SK-N-SH (cell line): ENCODE data around the gene THEM5. TPM values are rescaled to one million over a fixed set of nuclear protein-coding genes. Genes with fewer than 3 reads are reported as not detected.

Experiments
- CTCF ChIA-PET: fragments of 300-600, 350-600 bp; formaldehyde crosslinking; extraction: SDS; loops from one replicate; lab custom pipeline; 2021; lab: Yijun Ruan, JAX
- POLR2A ChIA-PET: fragments of 350-600 bp; sonication (Branson Sonifier 250); formaldehyde crosslinking; extraction: SDS; loops from one replicate; lab custom pipeline; 2020; ENCODE audit warnings: antibody characterized with exemption, inconsistent platforms; lab: Yijun Ruan, JAX
- DNase-seq: peaks from one replicate; pipeline ENCODE4 v3.0.0; 2012
- H2AFZ ChIP-seq: fragments of 200-600 bp; sonication (generic); 2 replicates; pipeline ENCODE4 v1.8.1; 2016; ENCODE audit warnings: antibody characterized with exemption, mild to moderate bottlenecking, low read depth
- H3F3A ChIP-seq: fragments of 200-600 bp; sonication (generic); replicated peaks from 2 replicates; pipeline ENCODE3; 2016; ENCODE audit warnings: antibody characterized with exemption, mild to moderate bottlenecking; ENCODE audit not compliant: insufficient read depth
- H3K27ac ChIP-seq, 2 experiments: fragments of 200-500 bp in 1 of 2; fragments of 200-600 bp in 1 of 2; sonication (Bioruptor generic) in 1 of 2; sonication (generic), shearing (Covaris generic) in 1 of 2; 2 replicates each; pipeline versions ENCODE4 v1.5.1 to v1.6.1; 2014 to 2016; ENCODE audit warnings: low read depth in 2 of 2, inconsistent platforms in 1 of 2, low read length in 1 of 2, mild to moderate bottlenecking in 1 of 2, mixed read lengths in 1 of 2
- H3K27me3 ChIP-seq: fragments of 200-600 bp; sonication (generic), shearing (Covaris generic); 2 replicates; pipeline ENCODE4 v1.6.1; 2016; ENCODE audit warnings: mixed run types; ENCODE audit not compliant: insufficient read depth
- H3K36me3 ChIP-seq, 2 experiments: fragments of 200-500 bp in 1 of 2; fragments of 200-600 bp in 1 of 2; sonication (Bioruptor generic) in 1 of 2; sonication (generic) in 1 of 2; replicated peaks in 1 of 2; 2 replicates each; pipeline versions ENCODE3 to v1.5.1; 2014 to 2016; ENCODE audit warnings: low read length in 1 of 2, mild to moderate bottlenecking in 1 of 2; ENCODE audit not compliant: insufficient read depth in 2 of 2, control insufficient read depth in 1 of 2
- H3K4me1 ChIP-seq, 2 experiments: fragments of 200-500 bp in 1 of 2; fragments of 200-600 bp in 1 of 2; sonication (Bioruptor generic) in 1 of 2; sonication (generic), shearing (Covaris generic) in 1 of 2; 2 replicates each; pipeline versions ENCODE4 v1.5.1 to v1.6.1; 2014 to 2016; ENCODE audit warnings: low read depth in 1 of 2, low read length in 1 of 2, mixed run types in 1 of 2; ENCODE audit not compliant: insufficient read depth in 2 of 2, control insufficient read depth in 1 of 2
- H3K4me2 ChIP-seq: fragments of 200-600 bp; sonication (generic), shearing (Covaris generic); 2 replicates; pipeline ENCODE4 v1.6.1; 2017; ENCODE audit warnings: mixed run types
- H3K4me3 ChIP-seq, 2 experiments: fragments of 200-500 bp in 1 of 2; fragments of 200-600 bp in 1 of 2; sonication (Bioruptor generic) in 1 of 2; sonication (generic), shearing (Covaris generic) in 1 of 2; 2 replicates each; pipeline versions ENCODE4 v1.5.1 to v1.8.1; 2014 to 2016; ENCODE audit warnings: low read depth in 2 of 2, inconsistent platforms in 1 of 2, low read length in 1 of 2, mild to moderate bottlenecking in 1 of 2, mixed read lengths in 1 of 2, moderate library complexity in 1 of 2
- H3K79me2 ChIP-seq: fragments of 200-600 bp; sonication (generic); 2 replicates; pipeline ENCODE4 v1.8.1; 2017; ENCODE audit warnings: mild to moderate bottlenecking; ENCODE audit not compliant: insufficient read depth
- H3K9ac ChIP-seq: fragments of 200-600 bp; sonication (generic); 2 replicates; pipeline ENCODE4 v1.6.1; 2017; ENCODE audit warnings: mixed run types
- H3K9me2 ChIP-seq: fragments of 200-600 bp; sonication (generic); 2 replicates; pipeline ENCODE4 v1.6.1; 2017; ENCODE audit warnings: mixed run types
- H3K9me3 ChIP-seq: fragments of 200-600 bp; sonication (generic); 2 replicates; pipeline ENCODE4 v1.6.1; 2017; ENCODE audit warnings: mixed run types, mild to moderate bottlenecking, moderate library complexity
- H4K20me1 ChIP-seq: fragments of 200-600 bp; sonication (generic); 2 replicates; pipeline ENCODE4 v1.6.1; 2017; ENCODE audit warnings: mild to moderate bottlenecking, mixed run types; ENCODE audit not compliant: insufficient read depth
- CTCF ChIP-seq: fragments of 200-600 bp; sonication (generic); IDR thresholded peaks from 2 replicates; pipeline ENCODE4 v1.6.1; 2017; ENCODE audit warnings: antibody characterized with exemption, mild to moderate bottlenecking, moderate library complexity
- ELF1 ChIP-seq: IDR thresholded peaks from 2 replicates; pipeline ENCODE4 v1.4.0; 2012
- FOXM1 ChIP-seq: IDR thresholded peaks from 2 replicates; pipeline ENCODE4 v1.4.0; 2012; ENCODE audit warnings: low read depth, mild to moderate bottlenecking
- GABPA ChIP-seq: IDR thresholded peaks from 2 replicates; pipeline ENCODE4 v1.4.0; 2012; ENCODE audit warnings: low read depth, mild to moderate bottlenecking
- GATA2 ChIP-seq: sonication (generic); formaldehyde crosslinking; IDR thresholded peaks from 2 replicates; pipeline ENCODE4 v1.5.0; 2020; ENCODE audit warnings: mild to moderate bottlenecking, missing genetic modification reagents
- JUND ChIP-seq: IDR thresholded peaks from 2 replicates; pipeline ENCODE4 v1.4.0; 2012
- MAX ChIP-seq: IDR thresholded peaks from 2 replicates; pipeline ENCODE4 v1.4.0; 2012; ENCODE audit warnings: low read depth
- MXI1 ChIP-seq: IDR thresholded peaks from 2 replicates; pipeline ENCODE4 v1.6.1; 2012; ENCODE audit warnings: mild to moderate bottlenecking, low read depth, low read length, improper control_type of control experiment
- NRF1 ChIP-seq: IDR thresholded peaks from 2 replicates; pipeline ENCODE4 v1.6.1; 2012; ENCODE audit warnings: low read depth, mild to moderate bottlenecking, low read length
- RAD21 ChIP-seq: IDR thresholded peaks from 2 replicates; pipeline ENCODE4 v1.6.1; 2012; ENCODE audit warnings: mild to moderate bottlenecking, low read length
- REST ChIP-seq: IDR thresholded peaks from 2 replicates; pipeline ENCODE4 v1.6.1; 2012; ENCODE audit warnings: mild to moderate bottlenecking, low read depth, low read length, moderate library complexity
- RXRA ChIP-seq: IDR thresholded peaks from 2 replicates; pipeline ENCODE4 v1.4.0; 2012; ENCODE audit warnings: low read depth, mild to moderate bottlenecking, borderline replicate concordance
- SMC3 ChIP-seq: IDR thresholded peaks from 2 replicates; pipeline ENCODE4 v1.6.1; 2012; ENCODE audit warnings: low read depth, low read length, improper control_type of control experiment
- TCF12 ChIP-seq: IDR thresholded peaks from 2 replicates; pipeline ENCODE4 v1.4.0; 2012
- TEAD4 ChIP-seq: IDR thresholded peaks from 2 replicates; pipeline ENCODE4 v1.4.0; 2012; ENCODE audit warnings: mild to moderate bottlenecking, borderline replicate concordance; ENCODE audit not compliant: insufficient read depth
- USF2 ChIP-seq: fragments of 150-350 bp; IDR thresholded peaks from 2 replicates; pipeline ENCODE4 v1.6.1; 2017; ENCODE audit warnings: antibody characterized with exemption, low read length, low read depth, borderline replicate concordance
- YY1 ChIP-seq: IDR thresholded peaks from 2 replicates; pipeline ENCODE4 v1.4.0; 2012; ENCODE audit warnings: low read depth, mild to moderate bottlenecking
- WGBS: methylation state at CpG from one replicate; pipeline ENCODE4 v1.1.6; 2017; ENCODE audit warnings: low lambda C conversion rate; 5-methylcytosine and 5-hydroxymethylcytosine counted together
- polyA plus RNA-seq, 3 experiments: library from polyadenylated mRNA; depleted of rRNA; stranded (reverse); fragments of >200 nt; gene quantifications; 2 replicates each; pipeline ENCODE4 v1.2.3, GENCODE V29; 2012

THEM5 gene
- polyA plus RNA-seq, 1 of the 3 experiments (the other 2 are of a cell fraction): not detected

GRCh38 chr1:151846062-151846568 is 7.4 kb downstream of the THEM5 start:
- peaks cover 5% of the 10 kb centered on the region; the same call in 1 of the 2 replicates for H3K27me3 ChIP-seq
- no peaks in the 10 kb centered on the region for H3K36me3 ChIP-seq
- H3K9ac ChIP-seq: no peak overlapping the region
- no peak for DNase-seq
- H2AFZ ChIP-seq: 0 out of 2 replicates have a peak overlapping the region, but pooled peaks have one; percentile 9
- H3K4me2 ChIP-seq: no peak overlapping the region
- H3K9me2 ChIP-seq: no peaks in the 10 kb centered on the region
- H3K79me2 ChIP-seq: no peaks in the 10 kb centered on the region
- H3K4me3 ChIP-seq: no peak overlapping the region
- no peaks in the 10 kb centered on the region for H3K9me3 ChIP-seq
- no peak overlapping the region for H3K27ac ChIP-seq
- ChIA-PET POLR2A (interaction anchor here (0.9 kb wide), 1 partner anchor 63 kb away, joined by 4 read pairs; the partner anchor contains the start of gene THEM4), CTCF (interaction anchor here (0.9 to 6.8 kb wide), 6 partner anchors 10 to 153 kb away, joined by 3 to 50 read pairs (median 4); partner anchors contain the start of genes CELF3, MRPL9 and RIIAD1)
- TF ChIP-seq ELF1 (no peak), CTCF (no peak), GABPA (no peak), YY1 (no peak), USF2 (no peak), REST (no peak), TCF12 (no peak), JUND (no peak), RAD21 (no peak), GATA2 (no peak), NRF1 (no peak), FOXM1 (no peak), MXI1 (no peak), TEAD4 (no peak), RXRA (no peak), MAX (no peak), SMC3 (no peak)
- H4K20me1 ChIP-seq: no peaks in the 10 kb centered on the region
- H3K4me1 ChIP-seq: peaks cover 0 to 33% of the 10 kb centered on the region in 2 experiments; a peak in 1 of 4 replicates
- 51% methylated on average over 6 of the region's 6 CpGs for WGBS
- no peaks in the 10 kb centered on the region for H3F3A ChIP-seq
